GM18505 (cell line): ENCODE data around the gene KMT2C.
"Not testable (repeated sequence)": the region's sequence is repeated elsewhere in the genome, so short reads cannot be mapped to it uniquely, and the experiment has no call there.

ENCODE experiments used
- ATAC-seq: cut with Tn5 transposase; IDR thresholded peaks from one replicate; pipeline ENCODE4 v1.9.1; 2021; ENCODE audit not compliant: unreplicated experiment
- POLR2A ChIP-seq: IDR thresholded peaks from 4 replicates; pipeline ENCODE4 v1.6.1; 2011; ENCODE audit warnings: borderline replicate concordance; ENCODE audit not compliant: insufficient read depth, insufficient read length; ENCODE audit errors: extremely low read depth

The KMT2C gene

DNA sequence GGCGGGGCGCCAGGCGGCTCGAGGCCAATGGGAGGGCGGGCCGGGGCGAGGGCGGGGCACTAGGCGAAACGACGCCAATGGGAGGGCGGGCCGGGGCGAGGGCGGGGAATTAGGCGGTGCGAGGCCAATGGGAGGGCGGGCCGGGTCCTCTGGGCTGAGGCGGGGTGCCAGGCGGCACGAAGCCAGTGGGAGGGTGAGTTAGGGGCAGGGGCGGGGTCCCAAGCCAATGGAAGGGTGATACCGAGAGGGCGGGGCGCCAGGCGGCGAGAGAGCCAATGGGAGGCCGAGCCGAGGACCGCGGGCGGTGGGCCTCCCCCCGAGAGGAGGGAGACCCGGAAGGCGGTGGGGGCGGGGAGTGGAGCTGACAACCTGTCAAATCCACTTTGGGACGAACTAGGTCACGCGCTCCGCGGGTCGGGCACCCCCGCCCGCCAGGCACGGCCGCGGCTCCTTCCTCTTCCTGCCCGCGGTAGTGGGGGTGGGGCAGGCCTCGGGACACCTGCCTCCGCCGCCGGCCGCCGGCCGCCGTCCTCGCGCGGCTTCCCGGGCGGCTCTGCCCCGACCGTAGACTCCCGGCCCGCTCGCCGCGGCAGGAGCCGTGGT, 28.0 kb upstream of the KMT2C start:
- peak; percentile 89 for TF ChIP-seq POLR2A
- ATAC-seq, result peak; percentile 85

DNA sequence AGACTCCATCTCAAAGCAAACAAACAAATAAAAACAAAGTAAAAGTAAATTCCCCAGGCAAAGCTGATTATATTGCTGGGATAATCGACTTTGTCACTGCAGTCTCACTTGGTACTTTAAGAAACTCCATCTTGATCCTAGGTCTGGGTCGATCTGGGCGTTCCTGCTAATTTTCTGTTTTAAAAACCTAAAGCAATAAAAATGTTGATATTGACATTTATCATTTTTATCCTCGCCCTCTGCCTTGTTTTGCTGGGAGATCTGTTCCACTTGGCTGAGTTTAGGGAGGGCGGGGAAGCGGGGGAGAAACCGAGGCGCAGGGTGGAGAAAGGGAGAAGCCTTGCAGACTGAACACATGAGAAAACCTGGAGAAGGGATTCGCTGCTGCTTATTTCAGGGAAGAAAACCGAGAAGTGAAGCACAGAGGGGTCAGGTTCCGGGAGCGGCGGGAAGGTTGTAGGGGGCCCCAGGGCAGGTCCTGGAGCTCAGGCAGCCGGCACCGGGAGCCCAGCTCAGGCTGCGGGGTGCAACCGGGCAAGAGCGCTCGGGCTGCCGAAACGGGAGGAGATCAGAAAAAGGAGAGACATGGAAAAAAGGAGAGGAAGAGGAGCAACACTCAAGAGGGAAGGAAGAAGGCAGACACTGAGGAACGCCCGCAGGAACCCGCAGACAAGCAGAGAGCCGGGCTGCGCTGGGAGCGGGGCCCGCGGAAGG, 27.3 kb upstream of the KMT2C start:
- ATAC-seq, result peak; percentile 12
- TF ChIP-seq POLR2A, result peak; percentile 65

DNA sequence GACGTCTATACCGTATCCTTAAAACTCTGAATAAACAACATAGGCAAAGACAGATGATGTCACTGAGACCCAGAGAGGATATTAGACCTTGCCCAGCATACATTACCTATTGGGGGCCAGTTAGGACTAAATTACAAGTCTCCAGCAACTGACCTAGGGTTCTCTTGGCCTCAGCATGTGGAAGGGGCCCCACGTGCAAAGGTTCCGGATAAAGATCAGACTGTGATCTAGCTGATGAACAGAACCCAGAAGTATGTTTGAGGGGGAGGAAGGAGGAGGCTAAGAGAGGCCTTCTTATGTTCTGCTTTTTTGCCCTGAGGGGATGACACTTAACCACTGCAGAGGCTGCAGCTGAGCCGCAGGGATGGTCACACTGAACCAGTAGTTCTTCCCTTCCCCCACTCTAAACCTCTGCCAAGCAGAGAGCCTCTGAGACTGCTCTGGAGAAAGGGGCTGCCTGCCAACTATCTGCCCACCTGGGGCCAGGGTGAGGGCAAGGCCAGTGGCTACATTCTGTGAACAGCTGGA, 24.0 kb upstream of the KMT2C start:
- TF ChIP-seq POLR2A, result no peak
- no peak for ATAC-seq

DNA sequence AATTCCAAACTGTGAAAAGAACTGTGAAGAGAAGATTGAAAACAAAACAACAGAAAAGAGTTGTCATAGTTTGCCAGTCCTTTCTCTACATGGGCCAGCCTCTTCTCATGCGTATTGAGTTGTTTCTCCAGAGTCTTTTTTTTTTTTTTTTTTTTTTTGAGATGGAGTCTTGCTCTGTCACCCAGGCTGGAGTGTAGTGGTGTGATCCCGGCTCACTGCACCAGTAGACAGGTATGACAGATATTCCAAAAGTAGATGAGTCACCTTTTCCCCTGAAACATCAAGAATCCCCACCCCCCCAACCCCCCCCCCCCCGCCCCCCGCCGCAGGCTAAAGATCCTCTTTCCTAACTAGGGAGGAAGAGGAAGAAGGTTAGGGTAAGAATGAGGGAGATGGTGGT, 15.6 kb upstream of the KMT2C start:
- ATAC-seq, result no peak

DNA sequence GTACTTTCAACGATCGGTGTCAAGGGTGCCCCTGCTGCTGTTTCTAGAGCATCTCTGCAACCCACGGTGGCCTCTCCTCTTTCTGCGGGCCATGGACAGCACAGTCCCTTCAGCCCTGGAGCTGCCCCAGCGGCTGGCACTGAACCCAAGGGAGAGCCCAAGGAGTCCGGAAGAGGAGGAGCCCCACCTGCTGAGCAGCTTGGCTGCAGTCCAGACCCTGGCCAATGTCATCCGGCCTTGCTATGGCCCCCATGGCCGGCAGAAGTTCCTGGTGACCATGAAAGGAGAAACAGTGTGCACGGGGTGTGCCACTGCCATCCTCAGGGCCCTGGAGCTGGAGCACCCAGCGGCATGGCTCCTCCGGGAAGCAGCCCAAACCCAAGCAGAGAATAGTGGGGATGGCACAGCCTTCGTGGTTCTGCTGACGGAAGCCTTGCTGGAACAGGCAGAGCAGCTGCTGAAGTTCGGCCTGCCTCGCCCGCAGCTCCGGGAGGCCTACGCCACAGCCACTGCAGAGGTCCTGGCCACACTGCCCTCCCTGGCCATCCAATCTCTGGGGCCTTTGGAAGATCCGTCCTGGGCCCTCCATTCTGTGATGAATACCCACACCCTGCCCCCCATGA, 9.7 kb upstream of the KMT2C start:
- ATAC-seq, result not testable (repeated sequence)

More for the DNA sequence above, 15.6 kb upstream of the KMT2C start:
- TF ChIP-seq POLR2A, result no peak

DNA sequence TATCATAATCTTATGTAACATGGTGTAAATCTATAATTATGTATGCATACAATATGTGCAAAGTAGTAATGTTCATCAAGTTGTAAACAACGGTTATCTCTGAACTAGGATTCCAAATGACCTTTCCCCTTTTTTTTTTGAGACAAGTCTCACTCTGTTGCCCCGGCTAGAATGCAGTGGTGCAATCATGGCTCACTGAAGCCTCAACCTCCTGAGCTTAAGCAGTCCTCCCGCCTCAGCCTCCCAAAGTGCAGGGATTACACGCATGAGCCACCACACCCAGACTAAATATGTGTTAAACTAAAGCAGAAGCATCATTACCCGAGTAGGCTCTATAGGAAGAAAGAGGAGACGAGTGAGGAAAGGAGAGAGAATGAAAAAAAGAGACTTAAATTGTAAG, 7.8 kb upstream of the KMT2C start:
- no peak for TF ChIP-seq POLR2A
- no peak for ATAC-seq

DNA sequence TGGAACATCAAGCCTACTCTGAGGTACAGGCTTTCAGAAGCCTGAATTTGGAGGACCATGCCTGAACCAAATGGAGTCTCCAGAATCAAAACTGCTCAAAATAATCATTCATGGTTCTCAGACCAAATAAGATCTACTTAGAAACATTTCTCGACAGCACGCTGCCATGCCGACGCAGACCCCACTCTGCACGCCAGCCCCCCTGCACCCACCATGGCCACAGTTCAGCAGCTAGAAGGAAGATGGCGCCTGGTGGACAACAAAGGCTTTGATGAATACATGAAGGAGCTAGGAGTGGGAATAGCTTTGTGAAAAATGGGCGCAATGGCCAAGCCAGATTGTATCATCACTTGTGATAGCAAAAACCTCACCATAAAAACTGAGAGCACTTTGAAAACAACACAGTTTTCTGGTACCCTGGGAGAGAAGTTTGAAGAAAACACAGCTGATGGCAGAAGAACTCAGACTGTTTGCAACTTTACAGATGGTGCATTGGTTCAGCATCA, 6.6 kb upstream of the KMT2C start:
- no peak for ATAC-seq
- TF ChIP-seq POLR2A, result no peak

DNA sequence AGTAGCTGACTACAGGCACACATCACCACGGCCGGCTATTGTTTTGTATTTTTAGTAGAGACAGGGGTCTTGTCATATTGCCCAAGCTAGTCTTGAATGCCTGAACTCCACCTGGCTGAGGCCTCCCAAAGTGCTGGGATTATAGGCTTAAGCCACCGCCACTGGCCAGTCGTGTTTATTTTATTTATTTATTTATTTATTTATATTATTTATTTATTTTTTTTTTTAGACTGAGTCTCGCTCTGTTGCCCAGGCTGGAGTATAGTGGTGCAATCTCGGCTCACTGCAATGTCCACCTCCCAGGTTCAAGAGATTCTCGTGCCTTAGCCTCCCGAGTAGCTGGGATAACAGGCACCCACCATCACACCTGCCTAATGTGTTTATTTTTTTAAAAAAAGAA, 6.0 kb upstream of the KMT2C start:
- not testable (repeated sequence) for ATAC-seq

DNA sequence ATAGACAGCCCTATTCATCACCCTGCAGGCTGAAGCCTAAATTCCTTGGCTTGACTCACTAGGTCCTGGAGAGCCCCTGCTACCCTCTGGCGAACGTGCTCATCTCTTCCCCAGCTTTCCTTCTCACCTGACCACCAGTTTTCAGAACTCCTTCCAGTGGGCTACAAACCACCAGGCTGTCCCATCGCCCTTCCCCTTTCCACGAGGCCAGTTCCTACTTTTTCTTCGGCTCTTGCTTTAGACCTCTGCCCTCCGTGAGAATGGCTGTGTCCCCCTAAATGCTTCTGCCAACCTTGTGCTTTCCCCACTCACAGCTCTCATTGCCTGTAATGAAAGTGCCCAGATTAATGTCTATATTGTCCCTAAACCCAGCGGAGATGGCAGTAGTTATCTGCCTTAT, 5.4 kb upstream of the KMT2C start:
- not testable (repeated sequence) for ATAC-seq

DNA sequence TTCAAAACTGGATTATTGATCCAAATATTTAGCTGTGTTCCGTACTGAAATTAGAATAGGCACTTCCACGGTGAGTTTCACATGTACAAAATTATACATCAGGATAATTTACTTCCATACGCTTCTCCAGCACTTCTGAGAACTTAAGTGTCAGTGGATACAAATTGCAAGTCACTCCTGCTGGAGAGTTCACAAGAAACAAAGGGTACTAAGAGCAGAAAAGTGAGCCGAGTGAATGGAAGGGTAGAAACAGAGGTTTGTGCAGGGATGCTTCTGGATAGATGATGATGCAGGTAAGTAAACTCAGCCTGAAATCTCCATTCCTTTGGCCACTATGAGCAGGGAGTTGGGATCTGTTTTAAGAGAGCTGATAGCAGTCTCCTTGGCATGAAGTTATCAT, 2.2 kb upstream of the KMT2C start:
- not testable (repeated sequence) for ATAC-seq

DNA sequence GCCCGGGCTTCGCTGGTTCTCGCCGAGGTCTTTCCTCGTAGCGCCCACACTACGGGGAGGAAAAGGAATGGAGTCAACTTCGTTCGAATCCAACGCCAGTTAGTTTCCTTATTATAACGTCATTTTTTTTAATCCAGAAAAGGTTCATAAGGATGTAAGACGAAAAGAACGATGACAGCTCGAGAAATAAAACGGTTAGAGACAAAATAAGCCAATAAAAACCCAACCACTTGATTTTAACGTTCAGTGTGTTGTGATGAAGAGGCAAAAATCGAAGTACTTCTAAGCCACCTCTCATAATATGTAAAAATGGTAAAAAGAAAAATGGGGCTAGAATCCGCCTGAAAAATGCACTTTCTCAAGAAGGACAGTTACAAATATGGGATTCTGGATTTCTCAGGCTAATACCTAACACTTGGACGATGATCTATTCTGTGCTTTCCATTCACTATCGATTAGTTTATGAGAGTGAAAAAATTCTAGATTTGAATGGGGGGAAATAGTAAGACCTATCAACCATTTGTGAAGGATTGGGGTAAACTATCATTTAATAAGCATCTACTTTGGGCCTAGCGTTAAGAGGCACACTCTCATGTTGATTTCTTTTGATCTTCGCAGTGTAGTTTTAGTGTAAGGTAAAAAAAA, 1.2 kb upstream of the KMT2C start:
- ATAC-seq, result not testable (repeated sequence)

DNA sequence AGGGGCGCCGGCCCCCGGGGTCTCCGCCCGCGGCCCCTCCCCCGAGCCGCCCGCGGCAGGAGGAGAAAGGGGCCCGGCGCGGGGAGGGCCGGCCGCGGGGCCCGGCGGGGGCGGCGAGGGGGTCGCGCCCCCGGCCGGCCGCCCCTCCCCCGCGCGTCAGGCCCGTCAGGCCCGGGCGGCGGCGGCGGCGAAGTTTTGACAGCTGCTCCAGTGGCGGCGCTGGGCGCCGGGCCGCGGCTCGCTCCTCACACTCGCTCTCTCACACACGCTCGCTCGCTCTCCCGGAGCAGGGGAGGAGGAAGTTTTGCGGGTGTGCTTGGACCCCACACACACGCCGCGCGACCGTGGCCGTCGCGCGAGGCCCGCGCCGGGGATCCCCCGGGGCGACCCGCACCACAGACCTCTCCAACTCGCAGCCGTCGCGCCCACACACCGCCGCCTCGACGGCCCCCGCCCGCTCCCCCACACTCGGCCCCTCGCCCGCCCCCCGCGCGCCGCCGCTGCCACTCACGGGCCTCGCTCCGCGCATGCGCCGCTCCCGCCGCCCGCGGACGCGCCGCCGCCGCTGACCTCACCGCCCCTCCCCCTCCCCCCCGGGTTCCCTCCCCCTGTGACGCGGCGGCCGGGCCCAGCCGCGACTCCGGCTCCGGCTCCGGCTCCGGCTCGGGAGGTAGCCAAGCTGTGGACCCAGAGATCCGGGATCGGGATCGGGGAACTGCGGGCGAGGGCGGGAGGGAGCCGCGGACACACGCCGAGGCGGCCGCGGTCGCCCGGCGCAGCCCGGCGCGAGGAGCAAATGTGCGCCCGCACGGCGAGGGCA, 518 bp upstream of the KMT2C start:
- TF ChIP-seq POLR2A, result peak; percentile 62
- ATAC-seq, result peak; percentile 49

DNA sequence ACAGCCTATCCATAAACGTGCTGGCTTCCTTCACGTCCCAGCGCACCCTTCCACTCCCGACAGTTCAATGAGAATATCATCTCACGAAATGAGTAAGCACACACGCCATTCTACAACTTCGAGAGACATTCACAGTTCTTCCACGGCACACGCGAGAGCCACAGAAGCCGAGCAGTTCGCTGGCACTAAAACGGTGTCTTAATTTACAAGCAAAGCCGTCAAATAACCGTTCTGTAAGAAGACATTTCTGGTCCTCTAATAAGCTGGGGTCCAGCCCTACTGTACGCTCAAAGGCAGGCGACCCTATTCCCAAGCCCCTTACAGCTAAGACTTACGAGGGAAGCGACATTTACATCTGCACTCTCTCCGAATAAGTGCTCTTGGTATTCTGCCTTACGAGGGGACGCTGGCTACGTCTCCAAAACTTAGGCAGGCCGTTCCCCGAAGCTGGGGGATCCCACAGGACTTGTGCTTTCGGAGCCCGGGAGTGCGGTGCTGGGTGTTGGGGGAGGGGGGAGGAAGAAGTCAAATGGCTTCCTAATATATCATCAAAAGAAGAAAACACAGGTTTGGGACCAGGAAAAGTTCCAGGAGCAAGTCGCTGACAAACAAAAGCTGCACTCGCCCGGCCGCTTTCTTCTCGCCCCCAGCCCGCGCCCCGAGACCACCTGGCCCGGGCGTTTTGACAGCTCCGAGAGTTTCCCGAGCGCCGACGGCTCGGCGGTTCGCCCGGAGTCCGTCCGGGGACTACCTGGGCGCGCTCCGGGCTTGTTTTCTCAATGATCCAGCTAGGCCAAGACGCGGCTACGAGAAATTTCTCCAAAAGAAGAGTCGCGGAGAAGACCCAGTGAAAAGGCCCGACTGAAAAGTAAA, 1.1 kb downstream of the KMT2C start:
- ATAC-seq, result not testable (repeated sequence)

DNA sequence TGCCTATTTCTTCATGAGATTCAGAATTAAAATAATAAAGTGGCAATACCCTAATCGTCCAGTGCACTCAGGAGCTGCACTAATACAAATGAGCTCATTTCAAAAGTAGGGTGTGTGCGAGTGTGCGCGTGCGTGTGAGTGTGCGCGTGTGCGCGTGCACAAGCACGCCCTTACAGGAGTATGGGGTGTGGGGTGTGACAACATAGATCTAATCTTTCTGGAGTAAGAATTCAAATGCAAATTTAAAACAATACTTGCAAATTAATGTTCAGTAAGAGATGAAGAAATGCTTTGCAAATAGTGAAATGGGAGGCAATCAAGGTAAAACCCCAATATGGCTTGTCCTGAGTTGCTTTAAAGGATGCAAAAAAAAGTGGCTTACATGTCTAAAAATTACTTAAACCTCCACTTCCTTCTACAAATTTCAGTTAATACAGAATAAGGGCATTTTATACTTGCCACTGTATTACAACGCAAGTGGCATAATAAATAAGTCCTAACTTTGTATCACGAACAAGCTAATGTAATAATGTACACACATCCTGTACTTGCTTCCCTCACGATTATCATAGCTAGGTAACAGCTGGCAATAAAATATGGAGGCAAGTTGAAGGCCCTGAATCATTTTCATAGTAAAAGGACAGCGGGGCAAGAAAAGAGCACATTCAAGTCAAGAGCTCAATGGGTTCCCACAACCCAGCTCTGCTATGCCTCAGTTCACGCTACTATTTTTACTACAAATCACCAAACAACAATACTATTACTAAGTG, 1.9 kb downstream of the KMT2C start:
- peak; percentile 22 for ATAC-seq

DNA sequence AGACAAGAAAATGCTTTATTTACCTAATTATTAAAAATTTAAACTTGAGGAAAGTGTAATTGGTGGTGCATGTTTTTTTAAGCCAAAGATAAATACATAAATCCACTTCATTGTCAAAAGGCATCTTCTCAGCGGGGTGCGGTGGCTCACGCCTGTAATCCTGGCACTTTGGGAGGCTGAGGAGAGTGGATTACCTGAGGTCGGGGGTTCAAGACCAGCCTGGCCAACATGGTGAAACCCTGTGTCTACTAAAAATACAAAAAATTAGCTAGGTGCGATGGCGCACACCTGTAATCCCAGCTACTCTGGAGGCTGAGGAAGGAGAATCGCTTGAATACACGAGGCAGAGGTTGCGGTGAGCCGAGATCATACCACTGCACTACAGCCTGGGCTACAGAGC, 3.1 kb downstream of the KMT2C start:
- not testable (repeated sequence) for ATAC-seq
